NCI-H82 treated with DMSO at 0.1 percent for 48 hours (cell line): ENCODE results near the gene ABHD12.

Experiments
- DNase-seq: peaks from one replicate; lab custom pipeline; 2025; ENCODE audit not compliant: unreplicated experiment; lab: John Stamatoyannopoulos, UW

Gene ABHD12

GRCh38 chr20:25308671-25309394 lies 81.8 kb downstream of the ABHD12 start:
- DNase-seq: no peak

GRCh38 chr20:25308083-25308491 lies 82.5 kb downstream of the ABHD12 start:
- no peak for DNase-seq

GRCh38 chr20:25306991-25307903 lies 83.4 kb downstream of the ABHD12 start:
- DNase-seq: no peak

- DNase-seq: no peak
These were observed 86.5 kb downstream of the ABHD12 start for GRCh38 chr20:25304025-25304549.

- no peak for DNase-seq
These were observed 87.2 kb downstream of the ABHD12 start for GRCh38 chr20:25303292-25304024.

- DNase-seq: no peak
These were observed 88.0 kb downstream of the ABHD12 start for GRCh38 chr20:25302596-25302995.

- no peak for DNase-seq
These were observed 89.2 kb downstream of the ABHD12 start for GRCh38 chr20:25301357-25301920.

- no peak for DNase-seq
These were observed 90.0 kb downstream of the ABHD12 start for GRCh38 chr20:25300496-25301170.

GRCh38 chr20:25299806-25300205 lies 90.8 kb downstream of the ABHD12 start:
- no peak for DNase-seq

- DNase-seq: no peak
These were observed 93.3 kb downstream of the ABHD12 start for GRCh38 chr20:25297141-25297905.

GRCh38 chr20:25296094-25297093 lies 94.2 kb downstream of the ABHD12 start:
- DNase-seq: no peak

- no peak for DNase-seq
These were observed 95.1 kb downstream of the ABHD12 start for GRCh38 chr20:25295386-25296093.

GRCh38 chr20:25294459-25295385 lies 95.9 kb downstream of the ABHD12 start:
- DNase-seq: peak; percentile 28

GRCh38 chr20:25293910-25294458 lies 96.7 kb downstream of the ABHD12 start:
- DNase-seq: no peak

- DNase-seq: no peak
These were observed 97.1 kb downstream of the ABHD12 start for GRCh38 chr20:25293507-25293906.

- no peak for DNase-seq
These were observed 98.3 kb downstream of the ABHD12 start for GRCh38 chr20:25292176-25292891.
